LNCAP (cell line): ENCODE data around the gene FBXL20.

Experiments
- TF ChIP-seq, protein P1 (sequence below): fragments of 450-650 bp; IDR thresholded peaks from 2 replicates; pipeline ENCODE4 v1.5.1; 2017; ENCODE audit warnings: mild to moderate bottlenecking

FBXL20 gene, protein sequence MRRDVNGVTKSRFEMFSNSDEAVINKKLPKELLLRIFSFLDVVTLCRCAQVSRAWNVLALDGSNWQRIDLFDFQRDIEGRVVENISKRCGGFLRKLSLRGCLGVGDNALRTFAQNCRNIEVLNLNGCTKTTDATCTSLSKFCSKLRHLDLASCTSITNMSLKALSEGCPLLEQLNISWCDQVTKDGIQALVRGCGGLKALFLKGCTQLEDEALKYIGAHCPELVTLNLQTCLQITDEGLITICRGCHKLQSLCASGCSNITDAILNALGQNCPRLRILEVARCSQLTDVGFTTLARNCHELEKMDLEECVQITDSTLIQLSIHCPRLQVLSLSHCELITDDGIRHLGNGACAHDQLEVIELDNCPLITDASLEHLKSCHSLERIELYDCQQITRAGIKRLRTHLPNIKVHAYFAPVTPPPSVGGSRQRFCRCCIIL

DNA sequence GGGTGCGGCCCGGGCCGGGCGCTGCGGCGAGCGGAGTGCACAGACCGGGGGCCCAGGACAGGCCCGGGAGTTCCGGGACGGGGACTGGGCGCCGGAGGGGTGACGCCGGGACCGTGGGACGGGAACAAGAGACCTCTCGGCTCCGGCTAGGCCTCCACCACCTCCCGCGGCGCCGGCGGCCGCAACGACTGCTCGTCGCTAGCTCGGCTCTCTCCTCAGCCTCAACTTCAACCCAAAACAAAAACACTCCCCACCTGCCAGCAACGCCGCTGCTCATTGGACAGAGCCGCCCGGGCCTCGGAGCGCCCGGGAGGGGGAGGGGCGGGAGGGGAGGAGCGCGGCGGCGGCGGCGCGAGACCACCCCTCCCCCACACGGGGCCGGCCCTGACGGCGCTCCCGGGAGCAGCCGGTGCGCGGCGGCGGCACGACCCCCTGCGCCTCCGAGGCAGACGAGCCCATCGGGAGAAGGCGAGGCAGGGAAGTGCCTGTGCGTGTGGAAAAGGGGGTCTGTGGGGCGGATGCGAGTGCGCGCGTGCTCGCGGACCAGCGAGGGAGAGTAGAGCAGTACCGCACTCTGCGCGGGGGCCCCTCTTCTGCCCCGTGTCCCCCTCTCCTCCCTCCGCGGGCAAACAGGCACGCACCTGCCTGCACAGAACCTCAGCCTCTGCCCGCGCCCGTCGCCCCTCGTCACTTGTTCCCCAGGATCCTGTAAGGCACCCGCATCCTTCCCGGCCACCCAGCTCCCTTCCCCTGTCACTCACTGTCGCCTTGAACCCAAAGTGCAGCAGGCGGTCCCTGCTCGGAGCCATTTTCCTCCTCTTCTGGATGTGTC is at the start of gene FBXL20:
TSS of gene FBXL20 (minus strand) at position 215 of the 832 bp plus-strand sequence. CDS start 224 bp downstream, outside the sequence.
- TF ChIP-seq, protein P1, sequence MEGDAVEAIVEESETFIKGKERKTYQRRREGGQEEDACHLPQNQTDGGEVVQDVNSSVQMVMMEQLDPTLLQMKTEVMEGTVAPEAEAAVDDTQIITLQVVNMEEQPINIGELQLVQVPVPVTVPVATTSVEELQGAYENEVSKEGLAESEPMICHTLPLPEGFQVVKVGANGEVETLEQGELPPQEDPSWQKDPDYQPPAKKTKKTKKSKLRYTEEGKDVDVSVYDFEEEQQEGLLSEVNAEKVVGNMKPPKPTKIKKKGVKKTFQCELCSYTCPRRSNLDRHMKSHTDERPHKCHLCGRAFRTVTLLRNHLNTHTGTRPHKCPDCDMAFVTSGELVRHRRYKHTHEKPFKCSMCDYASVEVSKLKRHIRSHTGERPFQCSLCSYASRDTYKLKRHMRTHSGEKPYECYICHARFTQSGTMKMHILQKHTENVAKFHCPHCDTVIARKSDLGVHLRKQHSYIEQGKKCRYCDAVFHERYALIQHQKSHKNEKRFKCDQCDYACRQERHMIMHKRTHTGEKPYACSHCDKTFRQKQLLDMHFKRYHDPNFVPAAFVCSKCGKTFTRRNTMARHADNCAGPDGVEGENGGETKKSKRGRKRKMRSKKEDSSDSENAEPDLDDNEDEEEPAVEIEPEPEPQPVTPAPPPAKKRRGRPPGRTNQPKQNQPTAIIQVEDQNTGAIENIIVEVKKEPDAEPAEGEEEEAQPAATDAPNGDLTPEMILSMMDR: no peak

DNA sequence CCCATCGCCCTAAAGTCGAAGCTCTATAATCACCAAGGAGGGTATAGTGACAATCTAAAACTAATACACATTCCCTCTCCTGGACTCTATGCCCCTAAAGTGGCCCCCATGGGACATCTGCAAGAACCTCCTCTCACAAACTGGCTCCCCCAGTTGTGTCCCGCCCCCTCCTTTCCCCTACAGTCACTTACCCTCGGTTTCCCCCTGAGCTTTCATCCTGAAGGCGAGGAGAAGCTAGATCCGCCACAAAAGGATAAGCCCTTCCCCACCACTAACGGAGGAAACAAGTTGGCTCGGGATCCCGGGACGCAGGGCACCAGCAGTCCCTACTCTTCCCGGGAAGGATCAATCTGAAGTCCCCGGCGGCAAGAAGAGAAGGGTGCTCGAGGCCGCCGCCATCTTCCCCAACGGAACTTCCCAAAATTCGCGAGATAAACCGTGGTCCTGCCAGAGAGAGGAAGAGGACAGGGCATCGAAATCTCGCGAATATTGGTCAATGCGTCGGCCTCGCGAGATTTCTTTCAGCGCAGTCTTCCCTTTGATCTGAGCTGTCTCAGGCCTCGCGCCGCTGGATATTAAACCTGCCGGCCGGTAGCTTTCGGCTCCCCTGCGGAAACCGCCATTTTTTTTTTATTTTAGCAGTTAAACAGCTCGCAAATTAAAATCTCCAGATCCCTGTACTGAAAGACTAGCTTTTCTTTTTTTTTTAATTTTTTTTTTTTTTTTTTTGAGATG is 49.6 kb upstream of the FBXL20 start, which contains the start of gene MED1:
TSS of gene MED1 (minus strand) at position 417 of the 735 bp plus-strand sequence. CDS start at position 216, 201 bp downstream.
- TF ChIP-seq, protein P1: no peak

DNA sequence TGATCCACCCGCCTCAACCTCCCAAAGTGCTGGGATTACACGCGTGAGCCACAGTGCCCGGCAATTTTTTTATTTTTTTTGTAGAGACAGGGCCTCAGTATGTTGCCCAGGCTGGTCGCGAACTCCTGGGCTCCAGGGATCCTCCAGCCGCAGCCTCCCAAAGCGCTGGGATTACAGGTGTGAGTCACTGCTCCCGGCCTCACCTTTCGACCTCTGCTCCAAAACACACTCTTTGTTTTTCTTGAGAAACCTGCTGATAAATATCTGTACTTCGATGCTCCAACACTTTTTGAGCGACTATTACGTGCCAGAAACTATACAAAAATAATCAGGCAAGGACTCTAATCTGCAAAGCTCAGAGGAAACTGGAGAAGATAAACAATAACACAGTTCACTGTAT is 48.6 kb upstream of the FBXL20 start:
- TF ChIP-seq, protein P1: no peak

DNA sequence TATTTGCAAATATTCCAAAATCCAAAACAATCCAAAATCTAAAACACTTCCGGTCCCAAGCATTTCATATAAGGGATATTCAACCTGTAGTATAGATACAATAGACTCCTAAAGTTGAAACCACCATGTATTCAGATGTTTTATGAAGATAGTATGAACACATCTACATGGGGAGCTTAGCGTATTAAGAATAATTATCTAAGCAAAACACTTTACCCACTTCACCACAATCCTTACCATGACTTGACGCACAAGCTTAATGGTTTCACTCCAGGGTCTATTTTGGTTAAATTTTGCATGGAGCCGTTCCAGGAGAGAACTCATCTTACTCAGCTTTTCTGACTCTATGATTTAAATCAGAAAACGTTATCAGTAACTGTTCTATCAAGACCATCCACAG is 46.1 kb upstream of the FBXL20 start:
- TF ChIP-seq, protein P1: no peak

DNA sequence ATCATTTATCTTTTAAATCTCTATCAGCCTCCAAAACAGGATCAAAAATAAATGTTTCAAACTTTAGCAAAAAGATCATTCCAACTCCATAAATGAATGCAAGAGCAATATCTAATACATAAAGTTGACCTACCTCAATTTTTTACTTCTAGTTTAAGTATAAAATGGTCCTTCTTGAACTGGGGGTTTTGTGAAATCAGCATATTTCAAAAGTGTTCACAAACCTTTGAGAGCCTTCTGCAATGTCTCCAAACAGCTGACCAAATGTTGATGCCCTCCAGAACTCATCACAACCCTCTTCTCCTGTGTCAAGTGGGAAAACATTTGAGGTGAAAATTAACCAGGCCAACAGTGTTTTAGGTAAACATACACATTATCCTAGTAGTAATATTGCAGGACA is 41.9 kb upstream of the FBXL20 start:
- TF ChIP-seq, protein P1: no peak

DNA sequence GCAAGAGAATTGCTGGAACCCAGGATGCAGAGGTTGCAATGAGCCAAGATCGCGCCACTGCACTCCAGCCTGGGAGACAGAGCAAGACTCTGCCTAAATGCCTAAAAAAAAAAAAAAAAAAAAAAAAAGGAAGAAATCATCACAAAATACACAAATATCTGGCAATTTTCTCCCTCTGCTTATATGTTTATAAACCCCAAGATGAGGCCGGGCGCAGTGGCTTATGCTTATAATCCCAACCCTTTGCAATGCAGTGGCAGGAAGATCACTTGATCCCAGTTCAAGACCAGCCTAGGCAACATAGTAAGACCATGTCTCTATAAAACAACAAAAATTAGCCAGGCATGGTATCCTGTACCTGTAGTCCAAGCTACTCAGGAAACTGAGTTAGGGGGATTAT is 28.2 kb upstream of the FBXL20 start:
- TF ChIP-seq, protein P1: no peak

DNA sequence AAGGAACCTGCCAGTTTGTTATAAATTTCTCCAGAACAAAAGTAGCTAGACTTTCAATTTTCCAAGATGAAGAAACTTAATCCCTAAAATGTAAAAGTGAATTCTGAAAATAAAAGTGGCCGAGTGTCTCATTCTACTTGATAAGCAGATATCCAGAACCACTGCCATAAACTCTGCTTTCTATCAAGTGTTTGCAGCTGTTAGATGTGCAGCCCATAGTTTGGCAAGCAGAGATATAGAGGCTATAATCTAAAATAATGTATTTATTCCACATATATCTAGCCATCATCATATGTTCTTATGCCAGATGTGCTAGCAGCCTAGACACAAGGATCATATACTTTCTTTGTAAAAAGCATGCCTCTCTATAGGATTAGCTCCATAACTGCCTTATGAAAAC is 14.7 kb upstream of the FBXL20 start:
- TF ChIP-seq, protein P1: no peak
